ENCODE measurements around the gene POU1F1. TPM values are rescaled to one million over a fixed set of nuclear protein-coding genes. Genes with fewer than 3 reads are reported as not detected.

Gene POU1F1
- total RNA-seq, 1 experiment from 2014 or later, result not detected

- no peaks in the 10 kb centered on the region for H3K27me3 Mint-ChIP-seq (ENCODE audit: low read depth)
- DNase-seq (ENCODE audit: low spot score) (no peak), ATAC-seq (no peak)
- POLR2A ChIA-PET, result no interaction called here
- H3K4me1 Mint-ChIP-seq, result peaks cover 11% of the 10 kb centered on the region
- TF ChIP-seq IRF1 (CRISPR knock-in tag; IDR thresholded peaks at IDR 0.05) (no peak), STAT6 (CRISPR knock-in tag; conservative IDR thresholded peaks at IDR 0.05; ENCODE audit: low read depth) (no peak), CTCF (IDR thresholded peaks at IDR 0.05) (no peak), FOXP1 (CRISPR knock-in tag; IDR thresholded peaks at IDR 0.05; ENCODE audit: borderline replicate concordance) (no peak), ATF3 (CRISPR knock-in tag; conservative IDR thresholded peaks at IDR 0.05) (no peak), CREM (CRISPR knock-in tag; IDR thresholded peaks at IDR 0.05) (no peak), RELA (CRISPR knock-in tag; IDR thresholded peaks at IDR 0.05; ENCODE audit: borderline replicate concordance) (no peak), ZNF396 (CRISPR knock-in tag; IDR thresholded peaks at IDR 0.05; ENCODE audit: borderline replicate concordance) (no peak), GTF2I (CRISPR knock-in tag; conservative IDR thresholded peaks at IDR 0.05) (no peak), SP1 (CRISPR knock-in tag; conservative IDR thresholded peaks at IDR 0.05) (no peak), NFYB (CRISPR knock-in tag; conservative IDR thresholded peaks at IDR 0.05; ENCODE audit: low read depth) (no peak)
- TF ChIP-seq, protein P1, sequence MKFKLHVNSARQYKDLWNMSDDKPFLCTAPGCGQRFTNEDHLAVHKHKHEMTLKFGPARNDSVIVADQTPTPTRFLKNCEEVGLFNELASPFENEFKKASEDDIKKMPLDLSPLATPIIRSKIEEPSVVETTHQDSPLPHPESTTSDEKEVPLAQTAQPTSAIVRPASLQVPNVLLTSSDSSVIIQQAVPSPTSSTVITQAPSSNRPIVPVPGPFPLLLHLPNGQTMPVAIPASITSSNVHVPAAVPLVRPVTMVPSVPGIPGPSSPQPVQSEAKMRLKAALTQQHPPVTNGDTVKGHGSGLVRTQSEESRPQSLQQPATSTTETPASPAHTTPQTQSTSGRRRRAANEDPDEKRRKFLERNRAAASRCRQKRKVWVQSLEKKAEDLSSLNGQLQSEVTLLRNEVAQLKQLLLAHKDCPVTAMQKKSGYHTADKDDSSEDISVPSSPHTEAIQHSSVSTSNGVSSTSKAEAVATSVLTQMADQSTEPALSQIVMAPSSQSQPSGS (CRISPR knock-in tag; IDR thresholded peaks at IDR 0.05; ENCODE audit: borderline replicate concordance, low read depth), result no peak
- TF ChIP-seq, protein P2, sequence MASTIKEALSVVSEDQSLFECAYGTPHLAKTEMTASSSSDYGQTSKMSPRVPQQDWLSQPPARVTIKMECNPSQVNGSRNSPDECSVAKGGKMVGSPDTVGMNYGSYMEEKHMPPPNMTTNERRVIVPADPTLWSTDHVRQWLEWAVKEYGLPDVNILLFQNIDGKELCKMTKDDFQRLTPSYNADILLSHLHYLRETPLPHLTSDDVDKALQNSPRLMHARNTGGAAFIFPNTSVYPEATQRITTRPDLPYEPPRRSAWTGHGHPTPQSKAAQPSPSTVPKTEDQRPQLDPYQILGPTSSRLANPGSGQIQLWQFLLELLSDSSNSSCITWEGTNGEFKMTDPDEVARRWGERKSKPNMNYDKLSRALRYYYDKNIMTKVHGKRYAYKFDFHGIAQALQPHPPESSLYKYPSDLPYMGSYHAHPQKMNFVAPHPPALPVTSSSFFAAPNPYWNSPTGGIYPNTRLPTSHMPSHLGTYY (CRISPR knock-in tag; IDR thresholded peaks at IDR 0.05), result no peak
- TF ChIP-seq, protein P3, sequence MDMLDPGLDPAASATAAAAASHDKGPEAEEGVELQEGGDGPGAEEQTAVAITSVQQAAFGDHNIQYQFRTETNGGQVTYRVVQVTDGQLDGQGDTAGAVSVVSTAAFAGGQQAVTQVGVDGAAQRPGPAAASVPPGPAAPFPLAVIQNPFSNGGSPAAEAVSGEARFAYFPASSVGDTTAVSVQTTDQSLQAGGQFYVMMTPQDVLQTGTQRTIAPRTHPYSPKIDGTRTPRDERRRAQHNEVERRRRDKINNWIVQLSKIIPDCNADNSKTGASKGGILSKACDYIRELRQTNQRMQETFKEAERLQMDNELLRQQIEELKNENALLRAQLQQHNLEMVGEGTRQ (CRISPR knock-in tag; IDR thresholded peaks at IDR 0.05), result no peak
- TF ChIP-seq, protein P4, sequence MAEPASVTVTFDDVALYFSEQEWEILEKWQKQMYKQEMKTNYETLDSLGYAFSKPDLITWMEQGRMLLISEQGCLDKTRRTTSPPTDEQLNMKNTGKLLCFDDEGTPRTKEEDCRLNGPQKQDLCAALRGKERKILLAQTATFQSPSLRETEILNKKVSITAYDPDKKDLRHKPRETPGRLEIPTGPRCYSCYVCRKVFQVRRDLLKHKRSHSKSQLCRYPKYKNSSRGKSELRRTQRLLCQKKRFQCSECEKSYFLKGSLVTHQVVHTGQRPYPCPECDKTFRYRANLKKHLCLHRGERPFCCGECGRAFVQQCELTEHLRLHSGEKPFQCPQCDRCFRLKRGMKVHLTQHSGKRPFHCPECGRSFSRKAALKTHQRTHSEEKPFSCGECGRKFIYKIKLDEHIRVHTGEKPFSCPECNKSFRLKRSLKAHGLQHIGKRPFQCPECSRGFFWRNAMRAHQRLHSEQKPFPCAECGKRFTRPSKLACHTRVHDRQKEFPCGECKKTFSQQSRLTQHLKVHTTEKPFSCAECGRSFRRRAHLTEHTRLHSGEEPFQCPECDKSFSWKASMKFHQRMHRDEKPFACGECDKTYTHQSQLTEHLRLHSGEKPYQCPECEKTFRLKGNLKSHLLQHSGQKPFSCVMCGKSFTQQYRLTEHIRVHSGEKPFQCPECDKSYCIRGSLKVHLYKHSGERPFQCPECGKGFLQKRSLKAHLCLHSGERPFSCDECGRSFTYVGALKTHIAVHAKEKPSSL (CRISPR knock-in tag; conservative IDR thresholded peaks at IDR 0.05), result no peak
- H3K36me3 Mint-ChIP-seq, result no peaks in the 10 kb centered on the region
- no peaks in the 10 kb centered on the region for H3K9me3 Mint-ChIP-seq
- CTCF ChIA-PET, result interaction anchor here (0.8 to 1.9 kb wide), 4 partner anchors 10 to 80 kb away, joined by 3 to 4 read pairs (median 3); no protein-coding TSS in a partner anchor
- no peak overlapping the region for H3K4me3 Mint-ChIP-seq
- no peak overlapping the region for H3K27ac Mint-ChIP-seq
Measured at GRCh38 chr3:87270908-87271700, 5.3 kb downstream of the POU1F1 start.

Measured in WTC11 (cell line).